Measurements from ENCODE around the gene GNB2. TPM values are rescaled to one million over a fixed set of nuclear protein-coding genes. Genes with fewer than 3 reads are reported as not detected.
A peak's percentile ranks its signal among the peaks of the same experiment; 100 is the strongest.

The GNB2 gene
- 100 to 1,000 TPM; 150 to 229 (median 218) TPM for total RNA-seq

DNA sequence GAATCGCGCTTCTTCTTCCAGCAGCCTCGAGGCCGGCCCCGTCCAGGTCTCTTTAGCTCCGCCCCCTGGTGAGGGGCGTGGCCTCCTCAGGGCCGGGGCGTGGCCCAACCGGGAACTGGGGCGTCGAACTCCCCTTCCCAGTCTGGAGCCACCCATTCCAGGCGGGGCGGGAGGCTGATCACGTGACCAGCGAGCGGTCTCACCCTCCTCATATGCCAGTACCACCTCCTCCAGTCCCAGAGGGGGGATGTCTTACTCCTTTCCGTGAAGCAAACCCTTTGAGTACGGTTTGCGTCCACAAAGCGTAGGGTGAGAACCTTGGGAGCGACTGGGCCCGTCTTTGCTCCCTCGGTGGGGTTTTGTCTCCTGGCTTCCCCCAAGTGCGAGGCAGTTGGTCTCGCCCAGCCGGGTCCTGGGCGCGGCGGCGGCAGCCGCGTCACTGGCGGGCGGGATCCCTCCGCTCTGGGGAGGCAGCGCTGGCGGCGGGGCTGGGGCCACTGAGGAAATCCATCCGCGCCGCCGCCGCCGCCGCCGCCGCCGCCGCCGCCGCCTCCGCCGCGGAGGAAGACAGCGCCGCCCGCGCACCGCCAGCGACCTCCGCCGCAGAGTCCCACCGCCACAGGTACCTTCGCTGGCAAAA, at the start of gene GNB2:
TSS of gene GNB2 (plus strand) at position 439 of the 640 bp plus-strand sequence. CDS start 2,526 bp downstream, outside the sequence.
- TF ChIP-seq, protein P1, sequence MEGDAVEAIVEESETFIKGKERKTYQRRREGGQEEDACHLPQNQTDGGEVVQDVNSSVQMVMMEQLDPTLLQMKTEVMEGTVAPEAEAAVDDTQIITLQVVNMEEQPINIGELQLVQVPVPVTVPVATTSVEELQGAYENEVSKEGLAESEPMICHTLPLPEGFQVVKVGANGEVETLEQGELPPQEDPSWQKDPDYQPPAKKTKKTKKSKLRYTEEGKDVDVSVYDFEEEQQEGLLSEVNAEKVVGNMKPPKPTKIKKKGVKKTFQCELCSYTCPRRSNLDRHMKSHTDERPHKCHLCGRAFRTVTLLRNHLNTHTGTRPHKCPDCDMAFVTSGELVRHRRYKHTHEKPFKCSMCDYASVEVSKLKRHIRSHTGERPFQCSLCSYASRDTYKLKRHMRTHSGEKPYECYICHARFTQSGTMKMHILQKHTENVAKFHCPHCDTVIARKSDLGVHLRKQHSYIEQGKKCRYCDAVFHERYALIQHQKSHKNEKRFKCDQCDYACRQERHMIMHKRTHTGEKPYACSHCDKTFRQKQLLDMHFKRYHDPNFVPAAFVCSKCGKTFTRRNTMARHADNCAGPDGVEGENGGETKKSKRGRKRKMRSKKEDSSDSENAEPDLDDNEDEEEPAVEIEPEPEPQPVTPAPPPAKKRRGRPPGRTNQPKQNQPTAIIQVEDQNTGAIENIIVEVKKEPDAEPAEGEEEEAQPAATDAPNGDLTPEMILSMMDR (IDR thresholded peaks at IDR 0.05), result peak in 1 of 3 experiments; percentile 10
- TF ChIP-seq EP300 (IDR thresholded peaks at IDR 0.05) (peak; percentile 10), POLR2AphosphoS5 (IDR thresholded peaks at IDR 0.05) (peak; percentile 89 to 92), POLR2A (IDR thresholded peaks at IDR 0.05; ENCODE audit: low read depth) (peak; percentile 56)
- peaks cover 17 to 39% (median 35%) of the 10 kb centered on the region in 4 donors for H3K4me1 ChIP-seq
- intact Hi-C loops (cut with DNase I), result loop anchor here (5.0 kb wide), 1 partner anchor 61 kb away; the partner anchor contains the start of gene MOSPD3
- H3K27me3 ChIP-seq, result no peaks in the 10 kb centered on the region
- peaks cover 20 to 21% (median 21%) of the 10 kb centered on the region in 4 donors for H3K36me3 ChIP-seq
- H3K9me3 ChIP-seq, result no peaks in the 10 kb centered on the region
- H3K27ac ChIP-seq (replicated peaks in 1 of 4), result peak within 1 kb of the TSS; percentile 98 to 100 (median 98)
- peak within 1 kb of the TSS; percentile 88 to 96 (median 96) for H3K4me3 ChIP-seq
- DNase-seq (ENCODE audit: extremely low spot score), result peak; percentile 100
- 0% methylated on average over 19 of the region's 65 CpGs for WGBS

DNA sequence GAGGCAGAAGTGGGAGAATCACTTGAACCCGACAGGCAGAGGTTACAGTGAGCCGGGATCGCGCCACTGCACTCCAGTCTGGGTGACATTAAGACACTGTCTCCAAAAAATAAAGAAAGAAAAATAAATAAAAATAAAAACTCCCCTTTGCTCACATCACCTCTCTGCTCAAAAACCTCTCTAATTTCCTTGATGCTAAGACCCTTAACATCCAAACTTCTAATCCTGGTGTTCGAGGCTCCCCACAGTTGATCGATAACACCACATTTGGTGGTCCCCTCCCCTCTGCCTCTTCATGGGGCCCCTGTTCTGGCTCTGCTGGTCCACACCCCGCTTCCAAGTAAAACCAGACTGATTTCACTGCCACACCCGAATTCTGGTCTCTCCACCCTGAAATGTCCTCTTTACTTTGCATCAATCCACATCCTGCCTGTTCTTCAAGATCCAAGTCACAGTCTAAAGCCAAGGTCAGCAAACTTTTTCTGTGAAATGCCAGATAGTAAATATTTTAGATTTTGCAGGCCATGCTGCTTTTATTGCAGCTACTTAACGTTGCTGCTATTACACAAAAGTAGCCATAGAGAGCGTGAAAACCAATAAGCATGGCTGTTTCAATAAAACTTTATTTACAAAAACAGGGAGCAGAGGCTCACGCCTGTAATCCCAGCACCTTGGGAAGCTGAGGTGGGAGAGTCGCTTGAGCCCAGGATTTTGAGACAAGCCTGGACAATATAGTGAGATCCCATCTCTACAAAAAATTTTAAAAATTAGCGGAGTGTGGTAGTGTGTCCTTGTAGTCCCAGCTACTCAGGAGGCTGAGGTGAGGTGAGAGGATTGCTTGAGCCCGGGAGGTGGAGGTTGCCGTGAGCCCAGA, 49.4 kb upstream of the GNB2 start:
- Histone ChIP-seq H3K36me3 (peaks cover 0 to 19% (median 0%) of the 10 kb centered on the region in 4 donors), H3K4me3 (no peak overlapping the region), H3K4me1 (peaks cover 8 to 14% (median 12%) of the 10 kb centered on the region in 4 donors), H3K27me3 (peaks cover 0 to 10% (median 0%) of the 10 kb centered on the region in 4 donors), H3K9me3 (no peaks in the 10 kb centered on the region), H3K27ac (replicated peaks in 1 of 4) (no peak overlapping the region)
- intact Hi-C loops (cut with DNase I), result no loop called here
- no peak for TF ChIP-seq POLR2A (IDR thresholded peaks at IDR 0.05; ENCODE audit: low read depth)
- TF ChIP-seq POLR2AphosphoS5 (IDR thresholded peaks at IDR 0.05), result no peak
- TF ChIP-seq, protein P1 (IDR thresholded peaks at IDR 0.05), result no peak
- TF ChIP-seq EP300 (IDR thresholded peaks at IDR 0.05), result no peak
- 89% methylated on average over 15 of the region's 15 CpGs for WGBS
- DNase-seq (ENCODE audit: extremely low spot score), result no peak

DNA sequence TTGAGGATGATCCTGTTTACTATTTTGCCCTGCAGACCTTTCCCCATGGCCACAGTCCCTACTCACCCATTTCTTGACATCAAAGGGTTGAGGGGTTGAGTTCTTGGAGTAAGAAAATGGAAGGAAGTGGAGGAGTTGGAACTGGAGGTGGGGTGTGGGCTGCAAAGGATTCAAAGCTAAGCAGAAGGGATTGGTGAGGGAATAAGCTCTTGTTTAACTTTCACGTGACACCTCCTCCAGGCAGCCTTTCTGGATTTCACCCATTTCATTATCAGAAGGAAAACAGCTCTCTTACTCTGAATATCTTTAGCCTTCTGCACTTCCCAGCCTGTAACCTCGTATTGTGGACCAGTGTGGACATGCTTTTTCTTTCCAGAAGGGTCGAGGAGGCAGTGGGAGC, 47.5 kb upstream of the GNB2 start:
- WGBS, result 17% methylated on average over 3 of the region's 3 CpGs
- Histone ChIP-seq H3K27ac (replicated peaks in 1 of 4) (peak overlapping the region in 1 of 4 donors; percentile 21), H3K9me3 (no peaks in the 10 kb centered on the region), H3K4me1 (peaks cover 8 to 14% (median 12%) of the 10 kb centered on the region in 4 donors), H3K36me3 (peaks cover 0 to 7% (median 0%) of the 10 kb centered on the region in 4 donors), H3K4me3 (peak overlapping the region; percentile 39 to 57 (median 43)), H3K27me3 (peaks cover 0 to 17% (median 0%) of the 10 kb centered on the region in 4 donors)
- no peak for DNase-seq (ENCODE audit: extremely low spot score)
- TF ChIP-seq EP300 (IDR thresholded peaks at IDR 0.05), result no peak
- intact Hi-C loops (cut with DNase I), result no loop called here

DNA sequence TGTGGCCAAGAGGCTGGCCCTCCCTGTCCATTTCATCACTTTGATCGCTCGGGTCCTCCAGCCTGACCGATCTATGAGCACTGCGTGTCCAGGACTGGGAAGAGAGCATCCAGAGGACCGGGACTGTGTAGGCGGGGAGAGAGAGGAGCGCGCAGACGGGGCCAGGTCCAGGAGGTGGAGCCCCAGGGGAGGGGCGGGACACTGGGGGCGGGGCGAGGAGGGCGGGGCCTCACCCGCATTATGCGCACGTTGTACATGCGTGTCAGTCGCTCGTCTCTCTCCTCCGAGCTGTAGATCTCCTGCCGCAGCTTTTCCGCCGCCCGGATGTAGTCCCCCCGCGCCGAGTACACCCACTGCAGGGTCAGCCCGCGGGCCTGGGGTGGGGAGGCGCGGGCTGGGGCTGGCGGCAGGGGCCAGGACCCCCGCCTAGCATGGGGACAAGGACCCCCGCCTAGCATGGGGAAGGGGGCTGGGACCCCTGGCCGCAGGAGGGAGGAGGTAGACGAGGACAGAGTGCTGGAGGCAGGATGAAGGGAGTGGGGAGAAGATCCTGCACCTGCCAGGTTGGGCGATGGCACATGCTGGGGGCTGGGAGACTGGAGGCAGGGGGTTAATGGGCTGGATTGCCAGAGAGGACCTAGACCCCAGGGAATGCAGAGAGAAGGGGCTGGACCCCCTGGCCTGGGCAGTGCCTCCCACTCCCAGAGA, 46.9 kb upstream of the GNB2 start:
- DNase-seq (ENCODE audit: extremely low spot score), result peak; percentile 96
- Histone ChIP-seq H3K27ac (replicated peaks in 1 of 4) (peak overlapping the region in 2 of 4 donors; percentile 21 to 40), H3K27me3 (peaks cover 0 to 21% (median under 1%) of the 10 kb centered on the region in 4 donors), H3K4me3 (peak overlapping the region; percentile 39 to 57 (median 43)), H3K9me3 (no peaks in the 10 kb centered on the region), H3K4me1 (peaks cover 8 to 14% (median 12%) of the 10 kb centered on the region in 4 donors), H3K36me3 (peaks cover 0 to 7% (median 0%) of the 10 kb centered on the region in 4 donors)
- WGBS, result 8% methylated on average over 21 of the region's 37 CpGs
- peak; percentile 5 to 26 for TF ChIP-seq POLR2AphosphoS5 (IDR thresholded peaks at IDR 0.05)
- TF ChIP-seq EP300 (IDR thresholded peaks at IDR 0.05), result no peak
- intact Hi-C loops (cut with DNase I), result no loop called here

DNA sequence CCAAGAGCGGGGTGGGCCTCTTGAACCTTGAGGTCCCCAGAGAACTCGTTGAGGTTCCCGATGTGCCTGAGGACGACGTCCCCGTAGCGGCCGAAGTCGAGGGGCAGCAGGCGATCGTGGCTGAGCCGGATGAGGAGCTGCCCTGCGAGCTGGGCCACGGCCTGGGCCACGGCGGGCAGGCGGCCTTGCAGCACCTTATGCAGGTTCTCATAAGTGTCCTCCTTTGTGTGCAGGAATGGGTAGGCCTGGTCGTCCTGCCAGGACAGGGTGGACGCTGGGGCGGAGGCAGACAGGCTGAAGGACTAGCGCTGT, 46.3 kb upstream of the GNB2 start:
- Histone ChIP-seq H3K27me3 (peaks cover 0 to 26% (median 3%) of the 10 kb centered on the region in 4 donors), H3K27ac (replicated peaks in 1 of 4) (peak overlapping the region in 1 of 4 donors; percentile 21), H3K9me3 (no peaks in the 10 kb centered on the region), H3K36me3 (peaks cover 0 to 2% (median 0%) of the 10 kb centered on the region in 4 donors), H3K4me1 (peaks cover 8 to 14% (median 12%) of the 10 kb centered on the region in 4 donors), H3K4me3 (no peak overlapping the region)
- no peak for DNase-seq (ENCODE audit: extremely low spot score)
- TF ChIP-seq, protein P1 (IDR thresholded peaks at IDR 0.05), result no peak
- TF ChIP-seq POLR2AphosphoS5 (IDR thresholded peaks at IDR 0.05), result no peak
- no peak for TF ChIP-seq EP300 (IDR thresholded peaks at IDR 0.05)
- TF ChIP-seq POLR2A (IDR thresholded peaks at IDR 0.05; ENCODE audit: low read depth), result no peak
- intact Hi-C loops (cut with DNase I), result no loop called here
- 88% methylated on average over 20 of the region's 21 CpGs for WGBS
